ENCODE data around the gene UQCC2.

Gene UQCC2

GRCh38 chr6:33688451-33689147, 22.9 kb downstream of the UQCC2 start:
- no peak for DNase-seq

- DNase-seq: no peak
Measured at GRCh38 chr6:33688006-33688405, 23.5 kb downstream of the UQCC2 start.

- DNase-seq: no peak
Measured at GRCh38 chr6:33686981-33687975, 24.2 kb downstream of the UQCC2 start.

- no peak for DNase-seq
Measured at GRCh38 chr6:33686225-33686924, 25.1 kb downstream of the UQCC2 start.

- no peak for DNase-seq
Measured at GRCh38 chr6:33685411-33686224, 25.9 kb downstream of the UQCC2 start.

- no peak for DNase-seq
Measured at GRCh38 chr6:33684983-33685382, 26.5 kb downstream of the UQCC2 start.

- DNase-seq: no peak
Measured at GRCh38 chr6:33684428-33684896, 27.0 kb downstream of the UQCC2 start.

- DNase-seq: no peak
Measured at GRCh38 chr6:33683576-33684427, 27.7 kb downstream of the UQCC2 start.

GRCh38 chr6:33683051-33683571, 28.4 kb downstream of the UQCC2 start:
- DNase-seq: peak; percentile 82

GRCh38 chr6:33682341-33682740, 29.2 kb downstream of the UQCC2 start:
- DNase-seq: no peak

- DNase-seq: no peak
Measured at GRCh38 chr6:33679761-33680160, 31.7 kb downstream of the UQCC2 start.

- no peak for DNase-seq
Measured at GRCh38 chr6:33678932-33679490, 32.5 kb downstream of the UQCC2 start.

GRCh38 chr6:33678233-33678931, 33.1 kb downstream of the UQCC2 start:
- DNase-seq: no peak

- no peak for DNase-seq
Measured at GRCh38 chr6:33677689-33678088, 33.8 kb downstream of the UQCC2 start.

GRCh38 chr6:33677143-33677660, 34.3 kb downstream of the UQCC2 start:
- DNase-seq: no peak

GRCh38 chr6:33676416-33677142, 34.9 kb downstream of the UQCC2 start:
- no peak for DNase-seq

GRCh38 chr6:33675968-33676367, 35.5 kb downstream of the UQCC2 start:
- no peak for DNase-seq

- no peak for DNase-seq
Measured at GRCh38 chr6:33673851-33674250, 37.6 kb downstream of the UQCC2 start.

GRCh38 chr6:33672808-33673207, 38.7 kb downstream of the UQCC2 start:
- no peak for DNase-seq
